ENCODE data around the gene HBZ. TPM values are rescaled to one million over a fixed set of nuclear protein-coding genes. Genes with fewer than 3 reads are reported as not detected.
"Not testable (repeated sequence)": the region's sequence is repeated elsewhere in the genome, so short reads cannot be mapped to it uniquely, and the experiment has no call there.

HBZ gene
- total and polyA plus RNA-seq, 2 donors (not counting 1 experiment from before 2014, with no cell fraction given) = not detected

- DNase-seq (ENCODE audit: low read depth in 2 of 2) = no peak
- H3K9ac ChIP-seq (ENCODE audit: insufficient read depth, low read length) = no peak overlapping the region
- no peaks in the 10 kb centered on the region for H4K20me1 ChIP-seq (ENCODE audit: control insufficient read depth, extremely low read depth, insufficient read depth, low read length)
- no peaks in the 10 kb centered on the region for H3K27me3 ChIP-seq (ENCODE audit: control insufficient read depth, insufficient read depth, low read length)
- no peaks in the 10 kb centered on the region for H3K36me3 ChIP-seq (ENCODE audit: control insufficient read depth, insufficient read depth, low read length)
- no peak overlapping the region for H3K4me2 ChIP-seq (ENCODE audit: extremely low read depth, insufficient read depth, low read length)
- H3K9me3 ChIP-seq (ENCODE audit: control insufficient read depth, insufficient read depth, low read depth, low read length) = no peaks in the 10 kb centered on the region
- H2AFZ ChIP-seq (ENCODE audit: low read length) = no peak overlapping the region
- H3K79me2 ChIP-seq (ENCODE audit: control insufficient read depth, insufficient read depth, low read length) = no peaks in the 10 kb centered on the region
- no peak overlapping the region for H3K4me3 ChIP-seq (replicated peaks in 1 of 4; ENCODE audit: control extremely low read depth in 1 of 4, insufficient read depth in 1 of 4, low read depth in 3 of 4, low read length in 4 of 4)
- H3K4me1 ChIP-seq (ENCODE audit: control insufficient read depth, extremely low read depth, insufficient read depth, low read length) = no peaks in the 10 kb centered on the region
- H3K27ac ChIP-seq (ENCODE audit: insufficient read depth, low read length) = no peak overlapping the region
- TF ChIP-seq EZH2 (IDR thresholded peaks at IDR 0.05; ENCODE audit: low read length, missing control alignments) (no peak), CTCF (conservative IDR thresholded peaks at IDR 0.05 in 1 of 2, IDR thresholded peaks at IDR 0.05 in 1 of 2; ENCODE audit: low read depth in 1 of 2, low read length in 2 of 2) (no peak)
Measured at GRCh38 chr16:120756-121155, 31.7 kb upstream of the HBZ start.

- H3K4me1 ChIP-seq (ENCODE audit: control insufficient read depth, extremely low read depth, insufficient read depth, low read length) = no peaks in the 10 kb centered on the region
- H3K79me2 ChIP-seq (ENCODE audit: control insufficient read depth, insufficient read depth, low read length) = no peaks in the 10 kb centered on the region
- H3K4me3 ChIP-seq (replicated peaks in 1 of 4; ENCODE audit: control extremely low read depth in 1 of 4, insufficient read depth in 1 of 4, low read depth in 3 of 4, low read length in 4 of 4) = no peak overlapping the region
- DNase-seq (ENCODE audit: low read depth in 2 of 2) = no peak
- H3K9ac ChIP-seq (ENCODE audit: insufficient read depth, low read length) = no peak overlapping the region
- no peak overlapping the region for H3K27ac ChIP-seq (ENCODE audit: insufficient read depth, low read length)
- no peaks in the 10 kb centered on the region for H3K27me3 ChIP-seq (ENCODE audit: control insufficient read depth, insufficient read depth, low read length)
- no peaks in the 10 kb centered on the region for H3K9me3 ChIP-seq (ENCODE audit: control insufficient read depth, insufficient read depth, low read depth, low read length)
- H3K4me2 ChIP-seq (ENCODE audit: extremely low read depth, insufficient read depth, low read length) = no peak overlapping the region
- H4K20me1 ChIP-seq (ENCODE audit: control insufficient read depth, extremely low read depth, insufficient read depth, low read length) = no peaks in the 10 kb centered on the region
- TF ChIP-seq CTCF (conservative IDR thresholded peaks at IDR 0.05 in 1 of 2, IDR thresholded peaks at IDR 0.05 in 1 of 2; ENCODE audit: low read depth in 1 of 2, low read length in 2 of 2) = no peak
- no peak for TF ChIP-seq EZH2 (IDR thresholded peaks at IDR 0.05; ENCODE audit: low read length, missing control alignments)
- H3K36me3 ChIP-seq (ENCODE audit: control insufficient read depth, insufficient read depth, low read length) = no peaks in the 10 kb centered on the region
- H2AFZ ChIP-seq (ENCODE audit: low read length) = no peak overlapping the region
Measured at GRCh38 chr16:122361-122760, 30.1 kb upstream of the HBZ start.

GRCh38 chr16:123558-124350 lies 28.7 kb upstream of the HBZ start:
- not testable (repeated sequence) for H4K20me1 ChIP-seq (ENCODE audit: control insufficient read depth, extremely low read depth, insufficient read depth, low read length)

More at GRCh38 chr16:123558-124350, 28.7 kb upstream of the HBZ start:
- not testable (repeated sequence) for H3K4me3 ChIP-seq (replicated peaks in 1 of 4; ENCODE audit: control extremely low read depth in 1 of 4, insufficient read depth in 1 of 4, low read depth in 3 of 4, low read length in 4 of 4); H3K27me3 ChIP-seq (ENCODE audit: control insufficient read depth, insufficient read depth, low read length); H3K4me2 ChIP-seq (ENCODE audit: extremely low read depth, insufficient read depth, low read length); DNase-seq (ENCODE audit: low read depth in 2 of 2); H2AFZ ChIP-seq (ENCODE audit: low read length); H3K9ac ChIP-seq (ENCODE audit: insufficient read depth, low read length); H3K36me3 ChIP-seq (ENCODE audit: control insufficient read depth, insufficient read depth, low read length); H3K79me2 ChIP-seq (ENCODE audit: control insufficient read depth, insufficient read depth, low read length); H3K27ac ChIP-seq (ENCODE audit: insufficient read depth, low read length); H3K4me1 ChIP-seq (ENCODE audit: control insufficient read depth, extremely low read depth, insufficient read depth, low read length); H3K9me3 ChIP-seq (ENCODE audit: control insufficient read depth, insufficient read depth, low read depth, low read length)
